PC-3 (cell line): ENCODE measurements around the gene TRMT10A. TPM values are rescaled to one million over a fixed set of nuclear protein-coding genes. Genes with fewer than 3 reads are reported as not detected.
"Not testable (repeated sequence)": the region's sequence is repeated elsewhere in the genome, so short reads cannot be mapped to it uniquely, and the experiment has no call there.

Source experiments
- ATAC-seq: fragments of 200-7000 bp; cut with Tn5 transposase; 2 replicates; pipeline ENCODE4 v1.9.1; 2020; ENCODE audit warnings: mild to moderate bottlenecking, moderate library complexity
- BruUV-seq: library from RNA; stranded (reverse); fragments of 400-500 nt; replicated peaks from 2 replicates; lab custom pipeline; 2021; lab: Mats Ljungman, UMichigan
- CTCF ChIA-PET: fragments of 300-600 bp; sonication (Branson Sonifier 250); formaldehyde crosslinking; loops from one replicate; lab custom pipeline; 2022; ENCODE audit warnings: antibody characterized with exemption; lab: Charles Lee
- POLR2A ChIA-PET: fragments of 300-600 bp; sonication (Branson Sonifier 250); formaldehyde crosslinking; loops from one replicate; lab custom pipeline; 2022; ENCODE audit warnings: antibody characterized with exemption; ENCODE audit not compliant: unreplicated experiment; lab: Charles Lee
- DNase-seq: peaks from one replicate; pipeline ENCODE4 v3.0.0-alpha.2; 2015
- H2AFZ ChIP-seq: fragments of 300-600 bp; sonication (generic); 2 replicates; pipeline ENCODE4 v1.6.0; 2016; ENCODE audit warnings: antibody characterized with exemption, low read length
- H3F3A ChIP-seq: fragments of 300-600 bp; sonication (generic); one replicate; pipeline ENCODE4 v1.6.0; 2017; ENCODE audit warnings: antibody characterized with exemption, low read length, control low read depth, mild to moderate bottlenecking; ENCODE audit not compliant: unreplicated experiment
- H3K27ac ChIP-seq: fragments of 300-600 bp; sonication (generic); 2 replicates; pipeline ENCODE4 v1.5.1; 2016; ENCODE audit warnings: mild to moderate bottlenecking, low read length
- H3K27me3 ChIP-seq: fragments of 300-600 bp; sonication (generic); 2 replicates; pipeline ENCODE4 v1.6.1; 2016; ENCODE audit warnings: low read length, mixed read lengths
- H3K36me3 ChIP-seq: fragments of 300-600 bp; sonication (generic); 2 replicates; pipeline ENCODE4 v1.6.1; 2016; ENCODE audit warnings: low read depth, mixed run types, low read length, mixed read lengths
- H3K4me1 ChIP-seq: fragments of 300-600 bp; sonication (generic); 2 replicates; pipeline ENCODE4 v1.5.1; 2016; ENCODE audit warnings: low read length; ENCODE audit not compliant: insufficient read depth
- H3K4me2 ChIP-seq: fragments of 300-600 bp; sonication (generic); 2 replicates; pipeline ENCODE4 v1.6.0; 2016; ENCODE audit warnings: low read length
- H3K4me3 ChIP-seq: fragments of 300-600 bp; sonication (generic); 2 replicates; pipeline ENCODE4 v1.5.1; 2016; ENCODE audit warnings: mild to moderate bottlenecking, low read length, mixed read lengths
- H3K79me2 ChIP-seq: fragments of 300-600 bp; sonication (generic); 2 replicates; pipeline ENCODE4 v1.6.1; 2017; ENCODE audit warnings: low read length, mixed read lengths
- H3K9ac ChIP-seq: fragments of 300-600 bp; sonication (generic); 2 replicates; pipeline ENCODE4 v1.6.0; 2016; ENCODE audit warnings: mild to moderate bottlenecking, low read length
- H3K9me2 ChIP-seq: fragments of 300-600 bp; sonication (generic); replicated peaks from 2 replicates; pipeline ENCODE4 v1.6.1; 2016; ENCODE audit warnings: mixed run types, low read length, mixed read lengths
- H3K9me3 ChIP-seq: fragments of 300-600 bp; sonication (generic); 2 replicates; pipeline ENCODE4 v1.6.1; 2016; ENCODE audit warnings: low read length, mixed read lengths
- H4K20me1 ChIP-seq: fragments of 300-600 bp; sonication (generic); 2 replicates; pipeline ENCODE4 v1.6.1; 2016; ENCODE audit warnings: low read length, mixed read lengths
- EZH2 ChIP-seq: fragments of 300-600 bp; sonication (generic); IDR thresholded peaks from one replicate; pipeline ENCODE4 v1.6.1; 2017; ENCODE audit warnings: antibody characterized with exemption, mild to moderate bottlenecking, low read length; ENCODE audit not compliant: unreplicated experiment
- EZH2phosphoT487 ChIP-seq: fragments of 300-600 bp; sonication (generic); IDR thresholded peaks from 2 replicates; pipeline ENCODE4 v1.6.1; 2018; ENCODE audit warnings: mild to moderate bottlenecking, antibody characterized with exemption, low read length, borderline replicate concordance
- intact Hi-C: fragments of 100-400 bp; cut with micrococcal nuclease; formaldehyde crosslinking; loops from 2 replicates; pipeline ENCODE4 v1.9.0; 2023
- total RNA-seq: library from RNA; depleted of rRNA; stranded (reverse); fragments of >200 nt; gene quantifications from 2 replicates; pipeline ENCODE4 v1.2.3, GENCODE V29; 2014
- TF ChIP-seq, protein P1 (sequence below): fragments of 300-600 bp; sonication (generic); conservative IDR thresholded peaks from 2 replicates; pipeline ENCODE4 v1.5.1; 2017; ENCODE audit warnings: antibody characterized with exemption, low read depth, mild to moderate bottlenecking, low read length

Gene TRMT10A
- total RNA-seq, 1 experiment from 2014 or later, result 20.3 TPM

DNA sequence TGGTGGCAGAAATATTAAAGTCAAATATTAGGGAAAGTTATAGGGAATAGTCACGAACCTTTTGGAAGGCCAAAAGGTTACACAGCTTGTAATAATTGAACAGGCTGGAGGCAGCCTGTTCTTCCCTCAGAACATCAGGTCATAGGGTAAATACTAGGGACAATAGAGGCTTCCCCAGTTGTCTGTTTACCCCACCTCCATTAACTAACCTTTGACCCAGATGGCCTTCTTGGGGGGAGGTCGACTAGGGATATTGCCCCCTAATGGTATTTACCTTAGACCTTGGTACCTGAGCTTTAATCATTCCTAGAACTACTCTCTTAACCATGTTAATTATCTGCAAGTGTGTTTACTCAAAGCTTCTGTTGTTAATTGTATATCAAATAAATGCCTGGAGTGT, 27.0 kb downstream of the TRMT10A start:
- Histone ChIP-seq H3K36me3 (no peaks in the 10 kb centered on the region), H3F3A (no peaks in the 10 kb centered on the region), H3K27me3 (no peaks in the 10 kb centered on the region), H3K4me3 (no peak overlapping the region), H3K9me3 (no peaks in the 10 kb centered on the region), H3K9me2 (no peaks in the 10 kb centered on the region), H3K4me2 (no peak overlapping the region), H4K20me1 (no peaks in the 10 kb centered on the region), H3K9ac (no peak overlapping the region), H3K79me2 (no peaks in the 10 kb centered on the region), H3K27ac (no peak overlapping the region), H3K4me1 (peaks cover 19% of the 10 kb centered on the region), H2AFZ (no peak overlapping the region)
- ATAC-seq (no peak), DNase-seq (no peak)
- TF ChIP-seq, protein P1, sequence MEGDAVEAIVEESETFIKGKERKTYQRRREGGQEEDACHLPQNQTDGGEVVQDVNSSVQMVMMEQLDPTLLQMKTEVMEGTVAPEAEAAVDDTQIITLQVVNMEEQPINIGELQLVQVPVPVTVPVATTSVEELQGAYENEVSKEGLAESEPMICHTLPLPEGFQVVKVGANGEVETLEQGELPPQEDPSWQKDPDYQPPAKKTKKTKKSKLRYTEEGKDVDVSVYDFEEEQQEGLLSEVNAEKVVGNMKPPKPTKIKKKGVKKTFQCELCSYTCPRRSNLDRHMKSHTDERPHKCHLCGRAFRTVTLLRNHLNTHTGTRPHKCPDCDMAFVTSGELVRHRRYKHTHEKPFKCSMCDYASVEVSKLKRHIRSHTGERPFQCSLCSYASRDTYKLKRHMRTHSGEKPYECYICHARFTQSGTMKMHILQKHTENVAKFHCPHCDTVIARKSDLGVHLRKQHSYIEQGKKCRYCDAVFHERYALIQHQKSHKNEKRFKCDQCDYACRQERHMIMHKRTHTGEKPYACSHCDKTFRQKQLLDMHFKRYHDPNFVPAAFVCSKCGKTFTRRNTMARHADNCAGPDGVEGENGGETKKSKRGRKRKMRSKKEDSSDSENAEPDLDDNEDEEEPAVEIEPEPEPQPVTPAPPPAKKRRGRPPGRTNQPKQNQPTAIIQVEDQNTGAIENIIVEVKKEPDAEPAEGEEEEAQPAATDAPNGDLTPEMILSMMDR, result no peak
- TF ChIP-seq EZH2 (no peak), EZH2phosphoT487 (no peak)
- ChIA-PET CTCF (no interaction called here), POLR2A (no interaction called here)
- no TSS peak for BruUV-seq
- intact Hi-C loops, result no loop called here

DNA sequence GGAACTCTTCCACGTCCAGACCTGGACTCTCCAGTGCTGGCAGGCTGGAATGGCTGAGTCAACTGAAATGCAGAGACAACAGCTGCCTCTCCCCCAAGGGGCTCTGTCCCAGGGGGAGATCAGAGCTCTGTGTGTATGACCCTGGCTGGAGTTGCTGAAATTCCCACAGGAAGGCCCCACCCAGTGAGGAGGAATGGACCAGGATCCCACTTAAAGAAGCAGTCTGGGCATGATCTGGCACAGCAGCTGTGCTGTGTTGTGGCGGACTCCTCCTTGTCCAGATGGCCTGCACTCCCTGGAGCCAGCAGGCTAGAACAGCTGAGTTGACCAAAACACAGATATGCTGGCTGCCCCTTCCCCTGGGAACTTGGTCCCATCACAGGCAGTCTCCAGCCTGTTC, 27.6 kb downstream of the TRMT10A start:
- Histone ChIP-seq H3K36me3 (no peaks in the 10 kb centered on the region), H3F3A (no peaks in the 10 kb centered on the region), H2AFZ (no peak overlapping the region), H4K20me1 (no peaks in the 10 kb centered on the region), H3K79me2 (no peaks in the 10 kb centered on the region), H3K9me3 (no peaks in the 10 kb centered on the region), H3K9ac (no peak overlapping the region), H3K9me2 (no peaks in the 10 kb centered on the region), H3K4me1 (peaks cover 19% of the 10 kb centered on the region), H3K4me2 (no peak overlapping the region), H3K27me3 (no peaks in the 10 kb centered on the region), H3K4me3 (no peak overlapping the region), H3K27ac (no peak overlapping the region)
- ATAC-seq (no peak), DNase-seq (no peak)
- CTCF ChIA-PET, result no interaction called here
- intact Hi-C loops, result no loop called here
- no TSS peak for BruUV-seq
- POLR2A ChIA-PET, result no interaction called here
- TF ChIP-seq, protein P1, result no peak
- TF ChIP-seq EZH2, result no peak
- TF ChIP-seq EZH2phosphoT487, result no peak

GRCh38 chr4:99534699-99535098, 29.1 kb downstream of the TRMT10A start:
- H2AFZ ChIP-seq, H3K79me2 ChIP-seq, H3K9me2 ChIP-seq, H4K20me1 ChIP-seq, H3K27ac ChIP-seq, BruUV-seq, ATAC-seq, H3K36me3 ChIP-seq, H3K27me3 ChIP-seq, H3K9ac ChIP-seq, H3K9me3 ChIP-seq, H3K4me2 ChIP-seq, H3F3A ChIP-seq, H3K4me3 ChIP-seq, POLR2A ChIA-PET, CTCF ChIA-PET, intact Hi-C loops, H3K4me1 ChIP-seq, DNase-seq: not testable (repeated sequence)
